HEK293T (cell line): ENCODE measurements around the gene ELF1.

Experiments
- ARNT ChIP-seq: fragments of 450-650 bp; IDR thresholded peaks from 2 replicates; pipeline ENCODE4 v1.6.1; 2017; ENCODE audit warnings: mild to moderate bottlenecking
- BHLHE40 ChIP-seq: fragments of 450-650 bp; IDR thresholded peaks from 2 replicates; pipeline ENCODE4 v1.6.1; 2016; ENCODE audit warnings: mild to moderate bottlenecking, moderate library complexity, borderline replicate concordance
- ELF4 ChIP-seq: fragments of 450-650 bp; IDR thresholded peaks from 2 replicates; pipeline ENCODE4 v1.6.1; 2017; ENCODE audit warnings: antibody characterized with exemption
- FOXA1 ChIP-seq: fragments of 450-650 bp; IDR thresholded peaks from 2 replicates; pipeline ENCODE4 v1.6.1; 2016; ENCODE audit warnings: mild to moderate bottlenecking
- FOXM1 ChIP-seq: fragments of 450-650 bp; IDR thresholded peaks from 2 replicates; pipeline ENCODE4 v1.6.1; 2017; ENCODE audit warnings: mild to moderate bottlenecking, borderline replicate concordance
- HDGF ChIP-seq: fragments of 450-650 bp; IDR thresholded peaks from 2 replicates; pipeline ENCODE4 v1.6.1; 2017; ENCODE audit warnings: antibody characterized with exemption, borderline replicate concordance
- L3MBTL2 ChIP-seq: fragments of 450-650 bp; conservative IDR thresholded peaks from 2 replicates; pipeline ENCODE4 v1.6.1; 2016; ENCODE audit warnings: mild to moderate bottlenecking
- NFRKB ChIP-seq: fragments of 450-650 bp; IDR thresholded peaks from 2 replicates; pipeline ENCODE4 v1.6.1; 2016; ENCODE audit warnings: mild to moderate bottlenecking, moderate library complexity
- SP1 ChIP-seq: fragments of 450-650 bp; IDR thresholded peaks from 2 replicates; pipeline ENCODE4 v1.6.1; 2017
- SUZ12 ChIP-seq: fragments of 450-650 bp; IDR thresholded peaks from 2 replicates; pipeline ENCODE4 v1.6.1; 2016; ENCODE audit warnings: mild to moderate bottlenecking
- TARDBP ChIP-seq: fragments of 450-650 bp; IDR thresholded peaks from 2 replicates; pipeline ENCODE4 v1.6.1; 2016
- ZNF384 ChIP-seq: fragments of 450-650 bp; IDR thresholded peaks from 2 replicates; pipeline ENCODE4 v1.6.1; 2016

GRCh38 chr13:40897053-40897452 lies 122.1 kb downstream of the ELF1 start:
- no peak for TF ChIP-seq TARDBP
- TF ChIP-seq HDGF: no peak
- no peak for TF ChIP-seq BHLHE40
- no peak for TF ChIP-seq ELF4
- TF ChIP-seq FOXM1: no peak
- no peak for TF ChIP-seq L3MBTL2
- TF ChIP-seq SP1: no peak
- TF ChIP-seq SUZ12: no peak
- TF ChIP-seq FOXA1: no peak
- no peak for TF ChIP-seq ARNT
- TF ChIP-seq ZNF384: no peak
- TF ChIP-seq NFRKB: no peak
